HepG2 (cell line): Measurements from ENCODE around the gene G6PC3. TPM values are rescaled to one million over a fixed set of nuclear protein-coding genes. Genes with fewer than 3 reads are reported as not detected.

Source experiments
- ATAC-seq: fragments of 200-7000 bp; cut with Tn5 transposase; 3 replicates; pipeline ENCODE4 v1.9.1; 2020; ENCODE audit warnings: mild to moderate bottlenecking, moderate library complexity
- BruUV-seq: library from RNA; stranded (reverse); fragments of 400-500 nt; replicated peaks from 2 replicates; lab custom pipeline; 2021; lab: Mats Ljungman, UMichigan
- CTCF ChIA-PET: fragments of 300-600 bp; formaldehyde crosslinking; extraction: SDS; loops from one replicate; lab custom pipeline; 2021; ENCODE audit warnings: low total read pairs, inconsistent platforms, low intra/inter-chr PET ratio; lab: Yijun Ruan, JAX
- POLR2A ChIA-PET: fragments of 350-600 bp; sonication (Branson Sonifier 250); formaldehyde crosslinking; loops from one replicate; lab custom pipeline; 2020; ENCODE audit warnings: antibody characterized with exemption, inconsistent platforms; lab: Yijun Ruan, JAX
- DNase-seq: peaks from one replicate; pipeline ENCODE4 v3.0.0-alpha.2; 2015; ENCODE audit warnings: low spot score
- FAIRE-seq: peaks from 3 replicates; lab custom pipeline; 2011; peaks lifted over from hg19 to GRCh38; lab: Jason Lieb, UNC
- H2AFZ ChIP-seq: one replicate; pipeline ENCODE4 v1.6.1; 2011; ENCODE audit warnings: low read length, inconsistent platforms
- H3K27ac ChIP-seq: fragments of 300-600 bp; 3 replicates; pipeline ENCODE4 v1.8.0; 2011; ENCODE audit warnings: mixed run types, mild to moderate bottlenecking, mixed read lengths, low read length, inconsistent platforms; ENCODE audit not compliant: insufficient read depth; ENCODE audit errors: extremely low read length
- H3K27me3 ChIP-seq, 2 experiments: fragments of 200-600 bp in 1 of 2; 2 replicates in 1 of 2; 3 replicates in 1 of 2; pipeline versions ENCODE4 v1.6.0 to v1.8.0; 2011; ENCODE audit warnings: low read length in 2 of 2, mild to moderate bottlenecking in 2 of 2, moderate library complexity in 2 of 2, inconsistent platforms in 1 of 2; ENCODE audit not compliant: insufficient read depth in 2 of 2, control insufficient read depth in 1 of 2
- H3K36me3 ChIP-seq, 2 experiments: fragments of 200-600 bp in 1 of 2; replicated peaks in 1 of 2; 2 replicates in 1 of 2; 3 replicates in 1 of 2; pipeline versions ENCODE4 v1.5.1 to v1.8.0; 2011; ENCODE audit warnings: low read length in 2 of 2, inconsistent platforms in 1 of 2; ENCODE audit not compliant: insufficient read depth in 2 of 2, control insufficient read depth in 1 of 2
- H3K4me1 ChIP-seq: 2 replicates; pipeline ENCODE4 v1.5.1; 2012; ENCODE audit warnings: low read length, inconsistent platforms; ENCODE audit not compliant: insufficient read depth
- H3K4me2 ChIP-seq: 2 replicates; pipeline ENCODE4 v1.6.0; 2011; ENCODE audit warnings: low read depth, low read length, inconsistent platforms
- H3K4me3 ChIP-seq, 3 experiments: fragments of 200-600 bp in 1 of 3; sonication (generic), shearing (Covaris generic) in 1 of 3; replicated peaks in 1 of 3; 2 replicates each; pipeline ENCODE4 v1.5.1; 2011 to 2016; ENCODE audit warnings: low read length in 3 of 3, inconsistent platforms in 2 of 3, low read depth in 2 of 3, mild to moderate bottlenecking in 2 of 3, control low read depth in 1 of 3, mixed read lengths in 1 of 3; ENCODE audit not compliant: insufficient read depth in 1 of 3
- H3K79me2 ChIP-seq: one replicate; pipeline ENCODE4 v1.6.1; 2011; ENCODE audit warnings: low read length, inconsistent platforms; ENCODE audit not compliant: insufficient read depth
- H3K9ac ChIP-seq: 2 replicates; pipeline ENCODE4 v1.6.0; 2011; ENCODE audit warnings: mild to moderate bottlenecking, low read depth, low read length, inconsistent platforms; ENCODE audit not compliant: insufficient read depth
- H3K9me3 ChIP-seq: 2 replicates; pipeline ENCODE4 v1.5.1; 2012; ENCODE audit warnings: mild to moderate bottlenecking, low read length
- H4K20me1 ChIP-seq: 2 replicates; pipeline ENCODE4 v1.6.0; 2011; ENCODE audit warnings: inconsistent platforms, mild to moderate bottlenecking, low read length, moderate library complexity; ENCODE audit not compliant: insufficient read depth
- CSRNP1 ChIP-seq: sonication (generic); formaldehyde crosslinking; IDR thresholded peaks from 2 replicates; pipeline ENCODE4 v1.8.1; 2023; ENCODE audit warnings: mild to moderate bottlenecking, missing genetic modification reagents
- E2F5 ChIP-seq: sonication (generic); formaldehyde crosslinking; conservative IDR thresholded peaks from 2 replicates; pipeline ENCODE4 v1.4.0; 2020; ENCODE audit warnings: missing genetic modification reagents
- NFRKB ChIP-seq: fragments of 450-650 bp; IDR thresholded peaks from 2 replicates; pipeline ENCODE4 v1.6.1; 2017
- NR3C1 ChIP-seq: sonication (generic); formaldehyde crosslinking; IDR thresholded peaks from 2 replicates; pipeline ENCODE4 v1.4.0; 2020; ENCODE audit warnings: missing genetic modification reagents
- SKIL ChIP-seq: sonication (generic); formaldehyde crosslinking; IDR thresholded peaks from 2 replicates; pipeline ENCODE4 v1.8.0; 2022; ENCODE audit warnings: missing genetic modification reagents, mild to moderate bottlenecking, moderate library complexity, borderline replicate concordance
- ZBTB7A ChIP-seq: sonication (generic); formaldehyde crosslinking; IDR thresholded peaks from 2 replicates; pipeline ENCODE4 v1.8.0; 2022; ENCODE audit warnings: mild to moderate bottlenecking, missing genetic modification reagents
- ZNF414 ChIP-seq: sonication (generic); formaldehyde crosslinking; IDR thresholded peaks from 2 replicates; pipeline ENCODE4 v1.5.0; 2020; ENCODE audit warnings: missing genetic modification reagents
- ZNF709 ChIP-seq: sonication (generic); formaldehyde crosslinking; IDR thresholded peaks from 2 replicates; pipeline ENCODE4 v1.5.0; 2020; ENCODE audit warnings: mild to moderate bottlenecking, missing genetic modification reagents
- WGBS: methylation state at CpG from one replicate; pipeline ENCODE4 v1.1.6; 2017; ENCODE audit warnings: low lambda C conversion rate; 5-methylcytosine and 5-hydroxymethylcytosine counted together
- in situ Hi-C: cut with HindIII; loops from 2 replicates; pipeline ENCODE4 v1.10.0; 2017; ENCODE audit warnings: low pct_unique_long_range_greater_than_20kb; ENCODE audit not compliant: extremely low pct_ligation_motif_present
- intact Hi-C: fragments of 100-400 bp; cut with micrococcal nuclease; formaldehyde crosslinking; loops from one replicate; pipeline ENCODE4 v1.10.0; 2022; ENCODE audit not compliant: unreplicated experiment
- polyA plus RNA-seq, 8 experiments: library from polyadenylated mRNA; depleted of rRNA in 3 of 8; stranded (reverse) in 7 of 8; unstranded in 1 of 8; fragments of >200 nt; fragmentation: Illumina TruSeq in 4 of 8; extraction: Trizol in 4 of 8; gene quantifications; 2 replicates each; pipeline versions ENCODE4 v1.2.1 to v1.2.3, GENCODE V29; 2011 to 2016; ENCODE audit warnings: low read depth in 4 of 8, missing spikeins in 1 of 8, mixed read lengths in 1 of 8; ENCODE audit not compliant: insufficient read depth in 1 of 8
- total RNA-seq, 5 experiments: library from RNA; depleted of rRNA; stranded (reverse); fragments of >200 nt; fragmentation: Illumina TruSeq; extraction: Trizol; gene quantifications; 2 replicates each; pipeline ENCODE4 v1.2.3, GENCODE V29; 2016; ENCODE audit warnings: low read depth in 1 of 5
- TF ChIP-seq, protein P1 (sequence below): sonication (generic); formaldehyde crosslinking; IDR thresholded peaks from 2 replicates; pipeline ENCODE4 v1.4.0; 2020; ENCODE audit warnings: missing genetic modification reagents
- TF ChIP-seq, protein P2 (sequence below): sonication (generic); formaldehyde crosslinking; IDR thresholded peaks from 2 replicates; pipeline ENCODE4 v1.5.1; 2020; ENCODE audit warnings: missing genetic modification reagents, mild to moderate bottlenecking, borderline replicate concordance
- TF ChIP-seq, protein P3 (sequence below): sonication (generic); formaldehyde crosslinking; IDR thresholded peaks from 2 replicates; pipeline ENCODE4 v1.4.0; 2020; ENCODE audit warnings: missing genetic modification reagents

G6PC3 gene
- total and polyA plus RNA-seq, 2 of the 13 experiments (the other 11 are each of a cell fraction or from before 2014, with no cell fraction given) = 38.5 to 75.8 TPM

DNA sequence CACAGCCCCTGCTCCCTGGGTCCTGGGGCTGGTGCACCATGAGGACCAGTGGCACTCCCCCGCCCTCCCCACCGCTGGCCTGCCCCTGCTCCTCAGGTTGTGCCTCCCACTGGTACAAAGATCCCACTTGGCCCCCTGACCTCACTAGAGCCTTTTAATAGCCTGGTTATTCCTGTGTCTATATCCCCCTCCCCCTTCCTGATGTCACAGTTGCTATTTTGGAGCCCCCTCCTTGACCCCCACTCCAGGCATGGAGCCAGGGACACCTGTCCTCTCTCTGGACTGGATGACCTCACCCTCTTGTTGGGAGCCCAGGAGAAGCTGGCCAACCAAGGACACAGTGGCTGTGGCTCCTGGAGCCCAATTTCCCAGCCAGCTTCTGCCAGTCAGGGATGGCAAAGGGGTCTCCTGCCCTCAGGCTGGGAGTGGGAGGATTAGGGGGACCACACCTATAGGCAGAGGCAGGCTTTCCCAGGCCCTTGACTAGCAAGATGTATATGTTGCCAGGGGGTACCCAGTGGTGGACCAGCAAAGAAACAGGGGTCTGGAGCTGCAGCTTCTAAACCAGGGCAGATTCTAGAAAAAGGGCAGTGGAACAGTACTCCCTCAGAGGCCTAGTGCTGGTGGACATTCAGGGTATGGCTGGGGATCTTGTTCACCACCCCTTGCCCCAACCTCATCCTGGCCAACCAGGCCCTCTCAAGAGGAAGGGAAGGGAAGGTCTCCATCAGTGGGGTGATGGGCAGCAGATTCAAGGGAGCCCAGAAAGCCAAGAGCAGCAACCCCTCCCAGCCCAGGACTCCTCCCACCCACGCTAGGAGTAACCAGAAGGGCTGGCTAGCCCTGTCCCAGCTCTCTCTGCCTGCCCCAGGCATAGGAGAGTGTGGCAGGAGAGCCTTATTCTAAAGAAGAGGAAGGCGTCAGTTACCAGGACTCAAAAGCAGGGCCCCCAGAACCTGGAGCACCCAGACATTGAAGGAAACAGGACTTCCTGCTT is 42.0 kb downstream of the G6PC3 start:
- peak overlapping the region in 1 of 3 experiments; percentile 86; a peak in 1 of 6 replicates for H3K4me3 ChIP-seq
- peak overlapping the region; percentile 10 for H3K27ac ChIP-seq
- H3K36me3 ChIP-seq = peaks cover 0 to 1% of the 10 kb centered on the region in 2 experiments; a peak in 2 of 5 replicates
- peaks cover 29% of the 10 kb centered on the region for H3K79me2 ChIP-seq
- H3K9ac ChIP-seq = no peak overlapping the region; the same call in 1 of the 2 replicates
- DNase-seq (peak; percentile 60), ATAC-seq (no peak), FAIRE-seq (no peak)
- no peaks in the 10 kb centered on the region for H3K27me3 ChIP-seq
- BruUV-seq = no TSS peak
- ChIA-PET CTCF (interaction anchor here (1.3 kb wide), 1 partner anchor 17 kb away, joined by 3 read pairs; no protein-coding TSS in a partner anchor), POLR2A (interaction anchor here (1.0 to 6.2 kb wide), 9 partner anchors 10 to 86 kb away, joined by 3 to 83 read pairs (median 4); partner anchors contain the start of genes G6PC3, HDAC5 and TMUB2)
- in situ Hi-C loops (no loop called here), intact Hi-C loops (no loop called here)
- H3K4me1 ChIP-seq = peaks cover 83% of the 10 kb centered on the region
- H3K4me2 ChIP-seq = peak overlapping the region; percentile 64
- 58% methylated on average over 4 of the region's 4 CpGs for whole genome bisulfite sequencing
- peaks cover 9% of the 10 kb centered on the region; the same call in 1 of the 2 replicates for H4K20me1 ChIP-seq
- H3K9me3 ChIP-seq = no peaks in the 10 kb centered on the region
- no peak overlapping the region for H2AFZ ChIP-seq
- TF ChIP-seq, protein P1, sequence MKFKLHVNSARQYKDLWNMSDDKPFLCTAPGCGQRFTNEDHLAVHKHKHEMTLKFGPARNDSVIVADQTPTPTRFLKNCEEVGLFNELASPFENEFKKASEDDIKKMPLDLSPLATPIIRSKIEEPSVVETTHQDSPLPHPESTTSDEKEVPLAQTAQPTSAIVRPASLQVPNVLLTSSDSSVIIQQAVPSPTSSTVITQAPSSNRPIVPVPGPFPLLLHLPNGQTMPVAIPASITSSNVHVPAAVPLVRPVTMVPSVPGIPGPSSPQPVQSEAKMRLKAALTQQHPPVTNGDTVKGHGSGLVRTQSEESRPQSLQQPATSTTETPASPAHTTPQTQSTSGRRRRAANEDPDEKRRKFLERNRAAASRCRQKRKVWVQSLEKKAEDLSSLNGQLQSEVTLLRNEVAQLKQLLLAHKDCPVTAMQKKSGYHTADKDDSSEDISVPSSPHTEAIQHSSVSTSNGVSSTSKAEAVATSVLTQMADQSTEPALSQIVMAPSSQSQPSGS (CRISPR knock-in tag) = peak; percentile 65; the same call in 1 of the 2 replicates
- TF ChIP-seq NFRKB = no peak
- peak; percentile 78; the same call in 1 of the 2 replicates for TF ChIP-seq ZBTB7A
- TF ChIP-seq, protein P2, sequence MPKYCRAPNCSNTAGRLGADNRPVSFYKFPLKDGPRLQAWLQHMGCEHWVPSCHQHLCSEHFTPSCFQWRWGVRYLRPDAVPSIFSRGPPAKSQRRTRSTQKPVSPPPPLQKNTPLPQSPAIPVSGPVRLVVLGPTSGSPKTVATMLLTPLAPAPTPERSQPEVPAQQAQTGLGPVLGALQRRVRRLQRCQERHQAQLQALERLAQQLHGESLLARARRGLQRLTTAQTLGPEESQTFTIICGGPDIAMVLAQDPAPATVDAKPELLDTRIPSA (CRISPR knock-in tag) = no peak
- no peak for TF ChIP-seq CSRNP1 (CRISPR knock-in tag)
- TF ChIP-seq, protein P3, sequence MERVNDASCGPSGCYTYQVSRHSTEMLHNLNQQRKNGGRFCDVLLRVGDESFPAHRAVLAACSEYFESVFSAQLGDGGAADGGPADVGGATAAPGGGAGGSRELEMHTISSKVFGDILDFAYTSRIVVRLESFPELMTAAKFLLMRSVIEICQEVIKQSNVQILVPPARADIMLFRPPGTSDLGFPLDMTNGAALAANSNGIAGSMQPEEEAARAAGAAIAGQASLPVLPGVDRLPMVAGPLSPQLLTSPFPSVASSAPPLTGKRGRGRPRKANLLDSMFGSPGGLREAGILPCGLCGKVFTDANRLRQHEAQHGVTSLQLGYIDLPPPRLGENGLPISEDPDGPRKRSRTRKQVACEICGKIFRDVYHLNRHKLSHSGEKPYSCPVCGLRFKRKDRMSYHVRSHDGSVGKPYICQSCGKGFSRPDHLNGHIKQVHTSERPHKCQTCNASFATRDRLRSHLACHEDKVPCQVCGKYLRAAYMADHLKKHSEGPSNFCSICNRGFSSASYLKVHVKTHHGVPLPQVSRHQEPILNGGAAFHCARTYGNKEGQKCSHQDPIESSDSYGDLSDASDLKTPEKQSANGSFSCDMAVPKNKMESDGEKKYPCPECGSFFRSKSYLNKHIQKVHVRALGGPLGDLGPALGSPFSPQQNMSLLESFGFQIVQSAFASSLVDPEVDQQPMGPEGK = peak; percentile 81
- TF ChIP-seq E2F5 (CRISPR knock-in tag) = no peak
- TF ChIP-seq NR3C1 (CRISPR knock-in tag) = no peak
- no peak for TF ChIP-seq ZNF709 (CRISPR knock-in tag)
- peak; percentile 55; the same call in 1 of the 2 replicates for TF ChIP-seq SKIL (CRISPR knock-in tag)
- no peak for TF ChIP-seq ZNF414 (CRISPR knock-in tag)
